H9 (cell line): ENCODE results near the gene GGACT. TPM values are rescaled to one million over a fixed set of nuclear protein-coding genes. Genes with fewer than 3 reads are reported as not detected.

Experiments
- DNase-seq: peaks from one replicate; pipeline ENCODE4 v3.0.0-alpha.2; 2017
- H2AFZ ChIP-seq: one replicate; pipeline ENCODE4 v1.6.1; 2013; ENCODE audit warnings: mild to moderate bottlenecking, low read length, control low read depth, moderate library complexity
- H2AK5ac ChIP-seq: 2 replicates; pipeline ENCODE4 v1.6.1; 2013; ENCODE audit warnings: low read length, control low read depth, mixed read lengths; ENCODE audit not compliant: insufficient read length
- H2BK120ac ChIP-seq: one replicate; pipeline ENCODE4 v1.6.1; 2013; ENCODE audit warnings: low read depth, mild to moderate bottlenecking, low read length, control low read depth, inconsistent platforms; ENCODE audit not compliant: poor library complexity, severe bottlenecking
- H2BK12ac ChIP-seq: 2 replicates; pipeline ENCODE4 v1.6.1; 2013; ENCODE audit warnings: low read length, control low read depth, mixed read lengths, low read depth; ENCODE audit not compliant: insufficient read length
- H2BK15ac ChIP-seq: 2 replicates; pipeline ENCODE4 v1.6.1; 2013; ENCODE audit warnings: low read depth, low read length, control low read depth
- H2BK20ac ChIP-seq: one replicate; pipeline ENCODE4 v1.6.1; 2013; ENCODE audit warnings: low read depth, mild to moderate bottlenecking, low read length, control low read depth, inconsistent platforms; ENCODE audit not compliant: poor library complexity, severe bottlenecking
- H2BK5ac ChIP-seq: 2 replicates; pipeline ENCODE4 v1.6.1; 2013; ENCODE audit warnings: low read length, control low read depth, mixed read lengths; ENCODE audit not compliant: insufficient read length
- H3K14ac ChIP-seq: 2 replicates; pipeline ENCODE4 v1.6.1; 2013; ENCODE audit warnings: low read length, control low read depth; ENCODE audit not compliant: insufficient read depth
- H3K18ac ChIP-seq: 2 replicates; pipeline ENCODE4 v1.6.1; 2013; ENCODE audit warnings: low read depth, mild to moderate bottlenecking, mixed read lengths, low read length, control low read depth; ENCODE audit not compliant: insufficient read length
- H3K23ac ChIP-seq: 2 replicates; pipeline ENCODE4 v1.6.1; 2013; ENCODE audit warnings: low read length, control low read depth, mixed read lengths, low read depth; ENCODE audit not compliant: insufficient read length
- H3K23me2 ChIP-seq: 2 replicates; pipeline ENCODE4 v1.6.1; 2013; ENCODE audit warnings: low read depth, mild to moderate bottlenecking, mixed read lengths, low read length, control low read depth; ENCODE audit not compliant: insufficient read length, poor library complexity, severe bottlenecking
- H3K27ac ChIP-seq: 2 replicates; pipeline ENCODE4 v1.5.1; 2013; ENCODE audit warnings: low read length, control low read depth, mixed read lengths, low read depth; ENCODE audit not compliant: insufficient read length
- H3K27me3 ChIP-seq: 2 replicates; pipeline ENCODE4 v1.6.1; 2013; ENCODE audit warnings: low read length, control low read depth, inconsistent platforms; ENCODE audit not compliant: insufficient read depth
- H3K4ac ChIP-seq: 2 replicates; pipeline ENCODE4 v1.6.1; 2013; ENCODE audit warnings: low read depth, mild to moderate bottlenecking, control low read depth, inconsistent platforms, low read length, moderate library complexity
- H3K4me1 ChIP-seq: 2 replicates; pipeline ENCODE4 v1.6.1; 2013; ENCODE audit warnings: low read length, control low read depth, inconsistent platforms; ENCODE audit not compliant: insufficient read depth
- H3K4me2 ChIP-seq: 2 replicates; pipeline ENCODE4 v1.6.1; 2013; ENCODE audit warnings: low read length, control low read depth, mixed read lengths; ENCODE audit not compliant: insufficient read length, insufficient read depth
- H3K56ac ChIP-seq: 2 replicates; pipeline ENCODE4 v1.6.1; 2013; ENCODE audit warnings: low read depth, mild to moderate bottlenecking, mixed read lengths, low read length, control low read depth; ENCODE audit not compliant: insufficient read length
- H3K79me1 ChIP-seq: 2 replicates; pipeline ENCODE4 v1.6.1; 2013; ENCODE audit warnings: low read depth, mild to moderate bottlenecking, moderate library complexity, low read length, control low read depth, inconsistent platforms; ENCODE audit not compliant: insufficient read depth, poor library complexity, severe bottlenecking
- H3K79me2 ChIP-seq: 2 replicates; pipeline ENCODE4 v1.6.1; 2013; ENCODE audit warnings: low read length, control low read depth, inconsistent platforms; ENCODE audit not compliant: insufficient read depth
- H3K9ac ChIP-seq: 2 replicates; pipeline ENCODE4 v1.6.1; 2013; ENCODE audit warnings: low read length, control low read depth, mixed read lengths; ENCODE audit not compliant: insufficient read length; ENCODE audit errors: extremely low read depth
- H3K9me3 ChIP-seq: one replicate; pipeline ENCODE4 v1.6.1; 2013; ENCODE audit warnings: low read depth, low read length, inconsistent platforms; ENCODE audit not compliant: control insufficient read depth
- H3T11ph ChIP-seq: one replicate; pipeline ENCODE4 v1.6.1; 2013; ENCODE audit warnings: mild to moderate bottlenecking, low read length, control low read depth, inconsistent platforms
- H4K20me1 ChIP-seq: one replicate; pipeline ENCODE4 v1.6.1; 2013; ENCODE audit not compliant: control insufficient read depth, insufficient read length, insufficient read depth
- H4K5ac ChIP-seq: 2 replicates; pipeline ENCODE4 v1.6.1; 2013; ENCODE audit warnings: low read depth, mild to moderate bottlenecking, mixed read lengths, low read length, control low read depth; ENCODE audit not compliant: insufficient read length
- H4K8ac ChIP-seq: replicated peaks from 2 replicates; pipeline ENCODE4 v1.6.1; 2013; ENCODE audit warnings: low read length, control low read depth, mixed read lengths, low read depth; ENCODE audit not compliant: insufficient read length
- H4K91ac ChIP-seq: 2 replicates; pipeline ENCODE4 v1.6.1; 2013; ENCODE audit warnings: low read depth, mild to moderate bottlenecking, moderate library complexity, mixed read lengths, low read length, control low read depth; ENCODE audit not compliant: insufficient read length
- H3K27ac Mint-ChIP-seq, 3 experiments: 2 replicates in 2 of 3; 3 replicates in 1 of 3; pipeline ENCODE4 v1.8.0; 2020 to 2021; ENCODE audit warnings: mixed read lengths in 3 of 3, mild to moderate bottlenecking in 1 of 3, moderate library complexity in 1 of 3
- H3K27me3 Mint-ChIP-seq: 2 replicates; pipeline ENCODE4 v1.8.0; 2021; ENCODE audit warnings: low read depth, mild to moderate bottlenecking, moderate library complexity, mixed read lengths
- H3K36me3 Mint-ChIP-seq, 3 experiments: 2 replicates in 2 of 3; 3 replicates in 1 of 3; pipeline ENCODE4 v1.8.0; 2020 to 2021; ENCODE audit warnings: low read depth in 3 of 3, mixed read lengths in 3 of 3; ENCODE audit not compliant: insufficient read depth in 1 of 3
- H3K4me1 Mint-ChIP-seq, 2 experiments: 2 replicates each; pipeline ENCODE4 v1.8.0; 2020; ENCODE audit warnings: mixed read lengths in 2 of 2
- H3K4me3 Mint-ChIP-seq, 2 experiments: 2 replicates in 1 of 2; 3 replicates in 1 of 2; pipeline ENCODE4 v1.8.0; 2020 to 2021; ENCODE audit warnings: mild to moderate bottlenecking in 2 of 2, mixed read lengths in 2 of 2, moderate library complexity in 1 of 2
- H3K9me3 Mint-ChIP-seq, 2 experiments: 2 replicates in 1 of 2; 3 replicates in 1 of 2; pipeline ENCODE4 v1.8.0; 2020; ENCODE audit warnings: mild to moderate bottlenecking in 2 of 2, mixed read lengths in 2 of 2, moderate library complexity in 1 of 2
- CTCF ChIP-seq: fragments of 200-600 bp; sonication (generic); conservative IDR thresholded peaks from 3 replicates; pipeline ENCODE4 v1.8.0; 2021; ENCODE audit warnings: antibody characterized with exemption, mild to moderate bottlenecking
- WGBS: extraction: QIAGEN DNeasy Blood & Tissue Kit; methylation state at CpG from one replicate; pipeline ENCODE4 v1.1.7; 2013; ENCODE audit warnings: missing lambda C conversion rate, low lambda C conversion rate, mixed read lengths; ENCODE audit not compliant: insufficient read length; ENCODE audit errors: extremely low coverage; 5-methylcytosine and 5-hydroxymethylcytosine counted together
- total RNA-seq: library from RNA; stranded (reverse); gene quantifications from 2 replicates; pipeline ENCODE4 v1.2.1, GENCODE V29; 2021

GGACT gene
- total RNA-seq, 1 experiment from 2014 or later: 1.3 TPM

- no peak for TF ChIP-seq CTCF
- H3K23me2 ChIP-seq: no peaks in the 10 kb centered on the region
- no CpG with 5 or more reads among the region's 19 CpGs for WGBS
Observed at GRCh38 chr13:100533588-100534041, 55.0 kb downstream of the GGACT start.

More at GRCh38 chr13:100533588-100534041, 55.0 kb downstream of the GGACT start:
- Histone ChIP-seq H3T11ph (no peak overlapping the region), H3K4me1 (peaks cover 3% of the 10 kb centered on the region; the same call in 1 of the 2 replicates), H3K56ac (no peak overlapping the region), H4K8ac (no peak overlapping the region), H3K27me3 (no peaks in the 10 kb centered on the region), H4K91ac (no peak overlapping the region), H3K9me3 (no peaks in the 10 kb centered on the region), H2BK5ac (no peak overlapping the region), H3K79me1 (no peaks in the 10 kb centered on the region), H4K5ac (no peak overlapping the region), H4K20me1 (peaks cover 2% of the 10 kb centered on the region), H3K9ac (no peak overlapping the region), H2BK15ac (no peak overlapping the region), H3K23ac (no peak overlapping the region), H3K27ac (no peak overlapping the region), H3K79me2 (no peaks in the 10 kb centered on the region), H3K18ac (no peak overlapping the region), H2BK12ac (no peak overlapping the region), H2BK120ac (no peak overlapping the region), H2AK5ac (no peak overlapping the region), H2AFZ (no peak overlapping the region), H3K4me2 (no peak overlapping the region), H3K4ac (no peak overlapping the region), H2BK20ac (no peak overlapping the region), H3K14ac (no peak overlapping the region)
- Mint-ChIP-seq H3K9me3 (no peaks in the 10 kb centered on the region), H3K4me3 (no peak overlapping the region), H3K4me1 (peaks cover 24 to 38% of the 10 kb centered on the region in 2 experiments), H3K27me3 (peaks cover 1% of the 10 kb centered on the region; the same call in 1 of the 2 replicates), H3K36me3 (peaks cover 10 to 13% (median 11%) of the 10 kb centered on the region in 3 experiments; a peak in 6 of 7 replicates), H3K27ac (no peak overlapping the region; a peak in 1 of 7 replicates)
- no peak for DNase-seq
